Measurements from ENCODE around the gene ST3GAL6. TPM values are rescaled to one million over a fixed set of nuclear protein-coding genes. Genes with fewer than 3 reads are reported as not detected.

Gene ST3GAL6
- total and polyA plus RNA-seq, 8 donors, result 5.8 to 129 (median 13.6) TPM; not detected in 1

- Histone ChIP-seq H3K9me3 (no peaks in the 10 kb centered on the region), H3K27me3 (no peaks in the 10 kb centered on the region), H3K4me1 (peaks cover 28 to 44% (median 33%) of the 10 kb centered on the region in 4 donors), H3K36me3 (peaks cover 0 to 5% (median 0%) of the 10 kb centered on the region in 4 donors), H3K27ac (peak overlapping the region in 4 of 5 donors; percentile 42 to 73 (median 52)), H3K4me3 (no peak overlapping the region)
- intact Hi-C loops (cut with DNase I; ENCODE audit: low total_unique reads), result no loop called here
- no peak for DNase-seq
- no peak for TF ChIP-seq POLR2AphosphoS5 (IDR thresholded peaks at IDR 0.05)
- no peak for TF ChIP-seq EP300 (IDR thresholded peaks at IDR 0.05)
- no peak for TF ChIP-seq POLR2A (IDR thresholded peaks at IDR 0.05)
- TF ChIP-seq CTCF (IDR thresholded peaks at IDR 0.05), result no peak
Measured at GRCh38 chr3:98776140-98776493, 13.0 kb downstream of the ST3GAL6 start.

- WGBS, 5 donors, result 35 to 58% (median 45%) methylated on average over 2 of the region's 2 CpGs
- peaks cover 28 to 41% (median 32%) of the 10 kb centered on the region in 4 donors for H3K4me1 ChIP-seq
- H3K27me3 ChIP-seq, result no peaks in the 10 kb centered on the region
- no peak overlapping the region for H3K4me3 ChIP-seq
- H3K36me3 ChIP-seq, result peaks cover 0 to 7% (median 0%) of the 10 kb centered on the region in 4 donors
- DNase-seq, result peak; percentile 65 to 75
- no peaks in the 10 kb centered on the region for H3K9me3 ChIP-seq
- intact Hi-C loops (cut with DNase I; ENCODE audit: low total_unique reads), result no loop called here
- TF ChIP-seq EP300 (IDR thresholded peaks at IDR 0.05), result no peak
- TF ChIP-seq POLR2AphosphoS5 (IDR thresholded peaks at IDR 0.05), result peak in 2 of 3 donors; percentile 12 to 66
- peak overlapping the region; percentile 49 to 85 (median 58) for H3K27ac ChIP-seq
Measured at GRCh38 chr3:98777286-98777685, 14.1 kb downstream of the ST3GAL6 start.

GRCh38 chr3:98777801-98778220 lies 14.7 kb downstream of the ST3GAL6 start:
- no peaks in the 10 kb centered on the region for H3K27me3 ChIP-seq
- H3K4me1 ChIP-seq, result peaks cover 28 to 45% (median 32%) of the 10 kb centered on the region in 4 donors
- intact Hi-C loops (cut with DNase I; ENCODE audit: low total_unique reads), result no loop called here
- peaks cover 0 to 9% (median 0%) of the 10 kb centered on the region in 4 donors for H3K36me3 ChIP-seq
- H3K9me3 ChIP-seq, result no peaks in the 10 kb centered on the region
- no peak overlapping the region for H3K4me3 ChIP-seq
- DNase-seq, result peak in 1 of 2 donors; percentile 32
- H3K27ac ChIP-seq, result peak overlapping the region; percentile 26 to 73 (median 56)
- no peak for TF ChIP-seq CTCF (IDR thresholded peaks at IDR 0.05)
- no peak for TF ChIP-seq POLR2A (IDR thresholded peaks at IDR 0.05)
- no peak for TF ChIP-seq EP300 (IDR thresholded peaks at IDR 0.05)
- no peak for TF ChIP-seq POLR2AphosphoS5 (IDR thresholded peaks at IDR 0.05)

GRCh38 chr3:98778383-98778782 lies 15.2 kb downstream of the ST3GAL6 start:
- no peak overlapping the region for H3K4me3 ChIP-seq
- no peak for TF ChIP-seq POLR2A (IDR thresholded peaks at IDR 0.05)
- no peak for TF ChIP-seq EP300 (IDR thresholded peaks at IDR 0.05)
- no peak for TF ChIP-seq POLR2AphosphoS5 (IDR thresholded peaks at IDR 0.05)
- WGBS, 5 donors, result 57 to 70% (median 65%) methylated on average over 5 of the region's 5 CpGs
- H3K27ac ChIP-seq, result peak overlapping the region; percentile 2 to 73 (median 56)
- intact Hi-C loops (cut with DNase I; ENCODE audit: low total_unique reads), result no loop called here
- DNase-seq, result no peak
- H3K4me1 ChIP-seq, result peaks cover 28 to 50% (median 34%) of the 10 kb centered on the region in 4 donors
- no peaks in the 10 kb centered on the region for H3K27me3 ChIP-seq
- peaks cover 0 to 9% (median 0%) of the 10 kb centered on the region in 4 donors for H3K36me3 ChIP-seq
- H3K9me3 ChIP-seq, result no peaks in the 10 kb centered on the region

GRCh38 chr3:98778852-98779413 lies 15.8 kb downstream of the ST3GAL6 start:
- peak in 1 of 3 donors; percentile 15 for TF ChIP-seq POLR2AphosphoS5 (IDR thresholded peaks at IDR 0.05)
- no peak for TF ChIP-seq POLR2A (IDR thresholded peaks at IDR 0.05)
- Histone ChIP-seq H3K9me3 (no peaks in the 10 kb centered on the region), H3K27ac (peak overlapping the region; percentile 2 to 73 (median 56)), H3K36me3 (peaks cover 0 to 9% (median 0%) of the 10 kb centered on the region in 4 donors), H3K4me3 (no peak overlapping the region), H3K4me1 (peaks cover 31 to 56% (median 40%) of the 10 kb centered on the region in 4 donors), H3K27me3 (no peaks in the 10 kb centered on the region)
- peak in 1 of 2 donors; percentile 58 for DNase-seq
- intact Hi-C loops (cut with DNase I; ENCODE audit: low total_unique reads), result no loop called here
- WGBS, 5 donors, result 22 to 42% (median 35%) methylated on average over 5 of the region's 5 CpGs
